ENCODE data around the gene TMEM139. TPM values are rescaled to one million over a fixed set of nuclear protein-coding genes. Genes with fewer than 3 reads are reported as not detected.

Gene TMEM139
- total RNA-seq, 1 experiment from 2014 or later = 19.1 TPM

- POLR2A ChIA-PET = interaction anchor here (1.1 kb wide), 1 partner anchor 16 kb away, joined by 4 read pairs; the partner anchor contains the start of gene GSTK1
- Mint-ChIP-seq H3K27ac (ENCODE audit: unreplicated experiment) (peak overlapping the region; percentile 42), H3K4me1 (ENCODE audit: low read depth, unreplicated experiment) (peaks cover 24% of the 10 kb centered on the region), H3K27me3 (ENCODE audit: insufficient read depth, unreplicated experiment) (no peaks in the 10 kb centered on the region), H3K4me3 (ENCODE audit: unreplicated experiment) (no peak overlapping the region), H3K9me3 (ENCODE audit: unreplicated experiment) (no peaks in the 10 kb centered on the region), H3K36me3 (ENCODE audit: insufficient read depth, unreplicated experiment) (no peaks in the 10 kb centered on the region)
- peak in 1 of 2 experiments; percentile 46 for DNase-seq
- intact Hi-C loops (cut with micrococcal nuclease; ENCODE audit: unreplicated experiment) = no loop called here
- Histone ChIP-seq H3K9me3 (no peaks in the 10 kb centered on the region), H3K4me3 (ENCODE audit: low read depth, low read length) (no peak overlapping the region), H3K4me1 (peaks cover 21% of the 10 kb centered on the region), H3K36me3 (ENCODE audit: control insufficient read depth, insufficient read depth, low read length) (no peaks in the 10 kb centered on the region), H3K27me3 (replicated peaks; ENCODE audit: control insufficient read depth, insufficient read depth, low read length) (no peaks in the 10 kb centered on the region)
- TF ChIP-seq CTCF (IDR thresholded peaks at IDR 0.05; ENCODE audit: insufficient read depth in 1 of 2, low read depth in 1 of 2, low read length in 1 of 2, severe bottlenecking in 1 of 2, unreplicated experiment in 1 of 2) = no peak
- no TSS peak for BruUV-seq (replicated peaks)
- CTCF ChIA-PET = interaction anchor here (0.7 to 0.9 kb wide), 3 partner anchors 16 to 64 kb away, joined by 3 to 5 read pairs (median 4); partner anchors contain the start of gene GSTK1
Observed at GRCh38 chr7:143279186-143280098, 5.3 kb upstream of the TMEM139 start.

- H3K9me3 ChIP-seq = no peaks in the 10 kb centered on the region
- no peak overlapping the region for H3K4me3 ChIP-seq (ENCODE audit: low read depth, low read length)
- H3K27me3 Mint-ChIP-seq (ENCODE audit: insufficient read depth, unreplicated experiment) = no peaks in the 10 kb centered on the region
- H3K4me1 Mint-ChIP-seq (ENCODE audit: low read depth, unreplicated experiment) = peaks cover 31% of the 10 kb centered on the region
- no peak for TF ChIP-seq CTCF (IDR thresholded peaks at IDR 0.05; ENCODE audit: insufficient read depth in 1 of 2, low read depth in 1 of 2, low read length in 1 of 2, severe bottlenecking in 1 of 2, unreplicated experiment in 1 of 2)
- no peak for DNase-seq
- peak overlapping the region; percentile 42 for H3K27ac Mint-ChIP-seq (ENCODE audit: unreplicated experiment)
- H3K9me3 Mint-ChIP-seq (ENCODE audit: unreplicated experiment) = no peaks in the 10 kb centered on the region
- H3K36me3 Mint-ChIP-seq (ENCODE audit: insufficient read depth, unreplicated experiment) = no peaks in the 10 kb centered on the region
- ChIA-PET POLR2A (no interaction called here), CTCF (interaction anchor here (0.7 kb wide), 1 partner anchor 65 kb away, joined by 4 read pairs; no protein-coding TSS in a partner anchor)
- no TSS peak for BruUV-seq (replicated peaks)
- peaks cover 22% of the 10 kb centered on the region for H3K4me1 ChIP-seq
- intact Hi-C loops (cut with micrococcal nuclease; ENCODE audit: unreplicated experiment) = no loop called here
- no peak overlapping the region for H3K4me3 Mint-ChIP-seq (ENCODE audit: unreplicated experiment)
- no peaks in the 10 kb centered on the region for H3K36me3 ChIP-seq (ENCODE audit: control insufficient read depth, insufficient read depth, low read length)
- H3K27me3 ChIP-seq (replicated peaks; ENCODE audit: control insufficient read depth, insufficient read depth, low read length) = no peaks in the 10 kb centered on the region
Observed at GRCh38 chr7:143280160-143280559, 4.6 kb upstream of the TMEM139 start.

GRCh38 chr7:143280566-143280965 is 4.2 kb upstream of the TMEM139 start:
- Histone ChIP-seq H3K4me1 (peaks cover 24% of the 10 kb centered on the region), H3K9me3 (no peaks in the 10 kb centered on the region), H3K36me3 (ENCODE audit: control insufficient read depth, insufficient read depth, low read length) (no peaks in the 10 kb centered on the region), H3K4me3 (ENCODE audit: low read depth, low read length) (no peak overlapping the region), H3K27me3 (replicated peaks; ENCODE audit: control insufficient read depth, insufficient read depth, low read length) (no peaks in the 10 kb centered on the region)
- no peak for TF ChIP-seq CTCF (IDR thresholded peaks at IDR 0.05; ENCODE audit: insufficient read depth in 1 of 2, low read depth in 1 of 2, low read length in 1 of 2, severe bottlenecking in 1 of 2, unreplicated experiment in 1 of 2)
- intact Hi-C loops (cut with micrococcal nuclease; ENCODE audit: unreplicated experiment) = no loop called here
- CTCF ChIA-PET = no interaction called here
- no peak overlapping the region for H3K4me3 Mint-ChIP-seq (ENCODE audit: unreplicated experiment)
- BruUV-seq (replicated peaks) = no TSS peak
- no peaks in the 10 kb centered on the region for H3K9me3 Mint-ChIP-seq (ENCODE audit: unreplicated experiment)
- no peaks in the 10 kb centered on the region for H3K36me3 Mint-ChIP-seq (ENCODE audit: insufficient read depth, unreplicated experiment)
- no peak overlapping the region for H3K27ac Mint-ChIP-seq (ENCODE audit: unreplicated experiment)
- H3K4me1 Mint-ChIP-seq (ENCODE audit: low read depth, unreplicated experiment) = peaks cover 35% of the 10 kb centered on the region
- no peaks in the 10 kb centered on the region for H3K27me3 Mint-ChIP-seq (ENCODE audit: insufficient read depth, unreplicated experiment)
- DNase-seq = no peak
- POLR2A ChIA-PET = no interaction called here
